WTC11 (cell line): ENCODE measurements around the gene DNM1. TPM values are rescaled to one million over a fixed set of nuclear protein-coding genes. Genes with fewer than 3 reads are reported as not detected.

ENCODE experiments used
- ATAC-seq: fragments of 200-7000 bp; cut with Tn5 transposase; 2 replicates; pipeline ENCODE4 v1.10.0; 2021; ENCODE audit warnings: mild to moderate bottlenecking, moderate library complexity
- CTCF ChIA-PET: fragments of 300-600 bp; sonication (Branson Sonifier 250); formaldehyde crosslinking; loops from one replicate; lab custom pipeline; 2021; ENCODE audit warnings: antibody characterized with exemption; lab: Charles Lee
- POLR2A ChIA-PET: fragments of 350-600 bp; sonication (Branson Sonifier 250); formaldehyde crosslinking; loops from one replicate; lab custom pipeline; 2021; ENCODE audit warnings: antibody characterized with exemption; lab: Charles Lee
- DNase-seq: peaks from one replicate; pipeline ENCODE4 v3.0.0; 2021; ENCODE audit warnings: low spot score
- H3K27ac Mint-ChIP-seq: 2 replicates; pipeline ENCODE4 v1.8.0; 2021; ENCODE audit warnings: mixed read lengths
- H3K27me3 Mint-ChIP-seq: 2 replicates; pipeline ENCODE4 v1.8.0; 2021; ENCODE audit warnings: low read depth, mild to moderate bottlenecking, moderate library complexity, mixed read lengths
- H3K36me3 Mint-ChIP-seq: 2 replicates; pipeline ENCODE4 v1.8.0; 2021; ENCODE audit warnings: mixed read lengths
- H3K4me1 Mint-ChIP-seq: 2 replicates; pipeline ENCODE4 v1.8.0; 2022; ENCODE audit warnings: mixed read lengths
- H3K4me3 Mint-ChIP-seq: 2 replicates; pipeline ENCODE4 v1.8.0; 2021; ENCODE audit warnings: mild to moderate bottlenecking, moderate library complexity, mixed read lengths
- H3K9me3 Mint-ChIP-seq: 2 replicates; pipeline ENCODE4 v1.8.0; 2021; ENCODE audit warnings: mixed read lengths
- CDX4 ChIP-seq: fragments of 250-450 bp; sonication (Bioruptor Pico); IDR thresholded peaks from 2 replicates; pipeline ENCODE4 v1.9.0; 2021; ENCODE audit warnings: moderate library complexity, mild to moderate bottlenecking, inconsistent platforms, borderline replicate concordance
- CTCF ChIP-seq: fragments of 200-600 bp; IDR thresholded peaks from 2 replicates; pipeline ENCODE4 v1.8.0; 2022; ENCODE audit warnings: antibody characterized with exemption
- FOXP1 ChIP-seq: sonication (generic); formaldehyde crosslinking; IDR thresholded peaks from 2 replicates; pipeline ENCODE4 v1.8.0; 2022; ENCODE audit warnings: missing genetic modification reagents, mild to moderate bottlenecking, moderate library complexity, borderline replicate concordance
- KAT7 ChIP-seq: sonication (generic); formaldehyde crosslinking; IDR thresholded peaks from 2 replicates; pipeline ENCODE4 v1.8.1; 2023; ENCODE audit warnings: missing genetic modification reagents, mild to moderate bottlenecking, borderline replicate concordance
- MYBL2 ChIP-seq: sonication (generic); formaldehyde crosslinking; IDR thresholded peaks from 2 replicates; pipeline ENCODE4 v1.8.1; 2023; ENCODE audit warnings: mild to moderate bottlenecking, moderate library complexity, missing genetic modification reagents
- NFATC4 ChIP-seq: fragments of 250-450 bp; sonication (Bioruptor Pico); IDR thresholded peaks from 2 replicates; pipeline ENCODE4 v1.9.0; 2021; ENCODE audit warnings: mild to moderate bottlenecking
- NFE2L1 ChIP-seq: sonication (generic); formaldehyde crosslinking; IDR thresholded peaks from 2 replicates; pipeline ENCODE4 v1.8.1; 2023; ENCODE audit warnings: missing genetic modification reagents
- NR2C2 ChIP-seq: sonication (generic); formaldehyde crosslinking; IDR thresholded peaks from 2 replicates; pipeline ENCODE4 v1.8.0; 2022; ENCODE audit warnings: mild to moderate bottlenecking, missing genetic modification reagents
- PREB ChIP-seq: sonication (generic); formaldehyde crosslinking; IDR thresholded peaks from 2 replicates; pipeline ENCODE4 v1.8.1; 2022; ENCODE audit warnings: mild to moderate bottlenecking, missing genetic modification reagents, moderate library complexity, borderline replicate concordance
- RORB ChIP-seq: fragments of 250-450 bp; sonication (Bioruptor Pico); IDR thresholded peaks from 2 replicates; pipeline ENCODE4 v1.9.0; 2021; ENCODE audit warnings: mild to moderate bottlenecking
- SMAD4 ChIP-seq: sonication (generic); formaldehyde crosslinking; IDR thresholded peaks from 2 replicates; pipeline ENCODE4 v1.8.0; 2022; ENCODE audit warnings: mild to moderate bottlenecking, missing genetic modification reagents
- SOX15 ChIP-seq: fragments of 250-450 bp; sonication (Bioruptor Pico); IDR thresholded peaks from 2 replicates; pipeline ENCODE4 v1.9.0; 2021; ENCODE audit warnings: mild to moderate bottlenecking
- TCF7 ChIP-seq: sonication (generic); formaldehyde crosslinking; IDR thresholded peaks from 2 replicates; pipeline ENCODE4 v1.8.0; 2022; ENCODE audit warnings: mild to moderate bottlenecking, low read depth, missing genetic modification reagents, moderate library complexity
- ZNF121 ChIP-seq: sonication (generic); formaldehyde crosslinking; IDR thresholded peaks from 2 replicates; pipeline ENCODE4 v1.8.0; 2023; ENCODE audit warnings: missing genetic modification reagents
- ZNF416 ChIP-seq: fragments of 250-450 bp; sonication (Bioruptor Pico); IDR thresholded peaks from 2 replicates; pipeline ENCODE4 v1.9.0; 2021; ENCODE audit warnings: mild to moderate bottlenecking, inconsistent platforms
- total RNA-seq: library from RNA; stranded (reverse); gene quantifications from 3 replicates; pipeline ENCODE4 v1.2.3, GENCODE V29; 2021
- TF ChIP-seq, protein P1 (sequence below): fragments of 250-450 bp; sonication (Bioruptor Pico); IDR thresholded peaks from 2 replicates; pipeline ENCODE4 v1.9.0; 2021; ENCODE audit warnings: mild to moderate bottlenecking
- TF ChIP-seq, protein P2 (sequence below): sonication (generic); formaldehyde crosslinking; IDR thresholded peaks from 2 replicates; pipeline ENCODE4 v1.8.0; 2022; ENCODE audit warnings: mild to moderate bottlenecking, missing genetic modification reagents
- TF ChIP-seq, protein P3 (sequence below): sonication (generic); formaldehyde crosslinking; IDR thresholded peaks from 2 replicates; pipeline ENCODE4 v1.8.0; 2023; ENCODE audit warnings: missing genetic modification reagents

DNM1 gene
- total RNA-seq, 1 experiment from 2014 or later, result 79.0 TPM

DNA sequence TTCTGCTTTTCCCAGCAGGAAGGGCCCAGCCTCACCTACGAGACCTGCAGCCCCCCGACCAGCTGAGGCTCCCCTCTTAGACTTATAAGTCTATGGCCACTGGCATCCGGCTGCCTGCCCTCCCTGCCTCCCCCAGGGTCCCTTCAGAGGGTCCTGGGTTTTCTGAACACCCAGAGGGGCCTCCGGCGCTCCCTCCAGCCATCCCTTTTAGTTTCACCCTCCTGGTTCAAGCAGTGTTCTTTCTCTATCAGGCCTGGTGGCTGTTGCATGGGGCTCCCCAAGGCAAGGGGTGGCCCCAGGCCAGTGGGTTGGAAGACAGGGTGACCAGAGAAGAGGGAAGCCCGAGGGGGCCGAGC, 50.8 kb downstream of the DNM1 start:
- no peak for ATAC-seq
- H3K27ac Mint-ChIP-seq, result no peak overlapping the region
- peaks cover 41% of the 10 kb centered on the region for H3K4me1 Mint-ChIP-seq
- ChIA-PET CTCF (interaction anchor here (0.7 to 2.9 kb wide), 9 partner anchors 10 to 185 kb away, joined by 3 to 17 read pairs (median 5); no protein-coding TSS in a partner anchor), POLR2A (no interaction called here)
- H3K9me3 Mint-ChIP-seq, result no peaks in the 10 kb centered on the region
- H3K27me3 Mint-ChIP-seq, result peaks cover 3% of the 10 kb centered on the region
- no peak overlapping the region for H3K4me3 Mint-ChIP-seq
- H3K36me3 Mint-ChIP-seq, result peaks cover 6% of the 10 kb centered on the region
- TF ChIP-seq FOXP1 (CRISPR knock-in tag), result 0 out of 2 replicates have a peak, but pooled peaks have one; percentile 26
- TF ChIP-seq RORB (CRISPR knock-in tag), result no peak
- no peak for TF ChIP-seq NFATC4 (CRISPR knock-in tag)
- TF ChIP-seq, all 79 proteins: peak for 1
- no peak for DNase-seq

DNA sequence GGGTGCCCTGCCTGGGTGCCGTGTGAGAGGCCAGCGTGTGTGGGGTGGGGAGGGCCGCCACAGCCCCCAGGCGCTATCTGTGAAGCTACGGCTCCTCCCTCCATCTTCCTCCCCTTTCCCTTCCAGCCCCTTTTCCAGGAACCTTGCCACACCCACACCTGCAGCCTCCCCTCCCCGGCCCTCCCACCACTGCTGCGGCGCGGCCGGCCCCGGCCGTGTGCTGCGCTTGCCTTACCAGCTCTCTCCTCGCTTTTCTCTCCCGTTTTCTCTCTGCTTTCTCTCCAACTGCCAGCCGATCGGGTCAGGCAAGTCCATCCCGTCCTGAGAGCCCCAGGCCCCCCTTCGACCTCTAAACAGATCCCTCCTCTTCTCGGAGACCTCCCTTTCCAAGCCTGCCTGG, 51.2 kb downstream of the DNM1 start:
- Mint-ChIP-seq H3K4me1 (peaks cover 42% of the 10 kb centered on the region), H3K9me3 (no peaks in the 10 kb centered on the region), H3K27ac (peak overlapping the region; percentile 63; the same call in 1 of the 2 replicates), H3K27me3 (peaks cover 3% of the 10 kb centered on the region), H3K36me3 (peaks cover 10% of the 10 kb centered on the region), H3K4me3 (no peak overlapping the region)
- TF ChIP-seq TCF7 (CRISPR knock-in tag), result no peak
- TF ChIP-seq, protein P1, sequence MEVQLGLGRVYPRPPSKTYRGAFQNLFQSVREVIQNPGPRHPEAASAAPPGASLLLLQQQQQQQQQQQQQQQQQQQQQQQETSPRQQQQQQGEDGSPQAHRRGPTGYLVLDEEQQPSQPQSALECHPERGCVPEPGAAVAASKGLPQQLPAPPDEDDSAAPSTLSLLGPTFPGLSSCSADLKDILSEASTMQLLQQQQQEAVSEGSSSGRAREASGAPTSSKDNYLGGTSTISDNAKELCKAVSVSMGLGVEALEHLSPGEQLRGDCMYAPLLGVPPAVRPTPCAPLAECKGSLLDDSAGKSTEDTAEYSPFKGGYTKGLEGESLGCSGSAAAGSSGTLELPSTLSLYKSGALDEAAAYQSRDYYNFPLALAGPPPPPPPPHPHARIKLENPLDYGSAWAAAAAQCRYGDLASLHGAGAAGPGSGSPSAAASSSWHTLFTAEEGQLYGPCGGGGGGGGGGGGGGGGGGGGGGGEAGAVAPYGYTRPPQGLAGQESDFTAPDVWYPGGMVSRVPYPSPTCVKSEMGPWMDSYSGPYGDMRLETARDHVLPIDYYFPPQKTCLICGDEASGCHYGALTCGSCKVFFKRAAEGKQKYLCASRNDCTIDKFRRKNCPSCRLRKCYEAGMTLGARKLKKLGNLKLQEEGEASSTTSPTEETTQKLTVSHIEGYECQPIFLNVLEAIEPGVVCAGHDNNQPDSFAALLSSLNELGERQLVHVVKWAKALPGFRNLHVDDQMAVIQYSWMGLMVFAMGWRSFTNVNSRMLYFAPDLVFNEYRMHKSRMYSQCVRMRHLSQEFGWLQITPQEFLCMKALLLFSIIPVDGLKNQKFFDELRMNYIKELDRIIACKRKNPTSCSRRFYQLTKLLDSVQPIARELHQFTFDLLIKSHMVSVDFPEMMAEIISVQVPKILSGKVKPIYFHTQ, result no peak
- no peak for TF ChIP-seq ZNF121 (CRISPR knock-in tag)
- no peak for TF ChIP-seq CDX4
- TF ChIP-seq MYBL2 (CRISPR knock-in tag), result no peak
- no peak for TF ChIP-seq SMAD4 (CRISPR knock-in tag)
- TF ChIP-seq SOX15 (CRISPR knock-in tag), result no peak
- ChIA-PET CTCF (interaction anchor here (0.7 to 2.9 kb wide), 15 partner anchors 10 to 184 kb away, joined by 3 to 25 read pairs (median 5); partner anchors contain the start of genes GOLGA2 and SWI5), POLR2A (interaction anchor here (0.6 kb wide), 2 partner anchors 49 to 302 kb away, joined by 3 read pairs; no protein-coding TSS in a partner anchor)
- ATAC-seq, result no peak
- DNase-seq, result no peak

GRCh38 chr9:128254855-128255759, 51.9 kb downstream of the DNM1 start:
- POLR2A ChIA-PET, result interaction anchor here (0.6 to 1.0 kb wide), 4 partner anchors 50 to 865 kb away, joined by 3 to 5 read pairs (median 3); no protein-coding TSS in a partner anchor

More at GRCh38 chr9:128254855-128255759, 51.9 kb downstream of the DNM1 start:
- no peak overlapping the region for H3K4me3 Mint-ChIP-seq
- no peaks in the 10 kb centered on the region; the same call in 1 of the 2 replicates for H3K27me3 Mint-ChIP-seq
- ATAC-seq, result peak; percentile 46
- DNase-seq, result peak; percentile 88
- no peak overlapping the region for H3K27ac Mint-ChIP-seq
- CTCF ChIA-PET, result interaction anchor here (0.5 to 2.9 kb wide), 39 partner anchors 9 to 530 kb away, joined by 3 to 25 read pairs (median 5); partner anchors contain the start of genes BBLN, GOLGA2, SWI5 and URM1
- peaks cover 11% of the 10 kb centered on the region for H3K36me3 Mint-ChIP-seq
- H3K9me3 Mint-ChIP-seq, result no peaks in the 10 kb centered on the region
- peaks cover 36% of the 10 kb centered on the region for H3K4me1 Mint-ChIP-seq
- no peak for TF ChIP-seq PREB (CRISPR knock-in tag)
- TF ChIP-seq, protein P2, sequence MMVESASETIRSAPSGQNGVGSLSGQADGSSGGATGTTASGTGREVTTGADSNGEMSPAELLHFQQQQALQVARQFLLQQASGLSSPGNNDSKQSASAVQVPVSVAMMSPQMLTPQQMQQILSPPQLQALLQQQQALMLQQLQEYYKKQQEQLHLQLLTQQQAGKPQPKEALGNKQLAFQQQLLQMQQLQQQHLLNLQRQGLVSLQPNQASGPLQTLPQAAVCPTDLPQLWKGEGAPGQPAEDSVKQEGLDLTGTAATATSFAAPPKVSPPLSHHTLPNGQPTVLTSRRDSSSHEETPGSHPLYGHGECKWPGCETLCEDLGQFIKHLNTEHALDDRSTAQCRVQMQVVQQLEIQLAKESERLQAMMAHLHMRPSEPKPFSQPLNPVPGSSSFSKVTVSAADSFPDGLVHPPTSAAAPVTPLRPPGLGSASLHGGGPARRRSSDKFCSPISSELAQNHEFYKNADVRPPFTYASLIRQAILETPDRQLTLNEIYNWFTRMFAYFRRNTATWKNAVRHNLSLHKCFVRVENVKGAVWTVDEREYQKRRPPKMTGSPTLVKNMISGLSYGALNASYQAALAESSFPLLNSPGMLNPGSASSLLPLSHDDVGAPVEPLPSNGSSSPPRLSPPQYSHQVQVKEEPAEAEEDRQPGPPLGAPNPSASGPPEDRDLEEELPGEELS (CRISPR knock-in tag), result no peak
- TF ChIP-seq NFE2L1 (CRISPR knock-in tag), result no peak
- TF ChIP-seq ZNF416 (CRISPR knock-in tag), result no peak
- peak; percentile 91 for TF ChIP-seq CTCF
- no peak for TF ChIP-seq KAT7 (CRISPR knock-in tag)
- TF ChIP-seq, protein P3, sequence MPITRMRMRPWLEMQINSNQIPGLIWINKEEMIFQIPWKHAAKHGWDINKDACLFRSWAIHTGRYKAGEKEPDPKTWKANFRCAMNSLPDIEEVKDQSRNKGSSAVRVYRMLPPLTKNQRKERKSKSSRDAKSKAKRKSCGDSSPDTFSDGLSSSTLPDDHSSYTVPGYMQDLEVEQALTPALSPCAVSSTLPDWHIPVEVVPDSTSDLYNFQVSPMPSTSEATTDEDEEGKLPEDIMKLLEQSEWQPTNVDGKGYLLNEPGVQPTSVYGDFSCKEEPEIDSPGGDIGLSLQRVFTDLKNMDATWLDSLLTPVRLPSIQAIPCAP (CRISPR knock-in tag), result no peak
- 0 out of 2 replicates have a peak, but pooled peaks have one; percentile 14 for TF ChIP-seq NR2C2 (CRISPR knock-in tag)
